H1 (cell line): ENCODE measurements around the gene CTNNBL1. TPM values are rescaled to one million over a fixed set of nuclear protein-coding genes. Genes with fewer than 3 reads are reported as not detected.
A peak's percentile ranks its signal among the peaks of the same experiment; 100 is the strongest.

Experiments used
- CTCF ChIA-PET: fragments of 300-600 bp; sonication (Branson Sonifier 250); formaldehyde crosslinking; loops from one replicate; lab custom pipeline; 2021; ENCODE audit not compliant: partially characterized antibody; lab: Charles Lee
- POLR2A ChIA-PET: fragments of 300-600 bp; sonication (Branson Sonifier 250); formaldehyde crosslinking; loops from one replicate; lab custom pipeline; 2021; ENCODE audit warnings: inconsistent platforms; ENCODE audit not compliant: partially characterized antibody; lab: Charles Lee
- DNase-seq, 2 experiments: peaks; one replicate each; pipeline versions ENCODE4 v3.0.0 to v3.0.0-alpha.2; 2010 to 2022; ENCODE audit warnings: low spot score in 2 of 2, low read depth in 1 of 2, mixed read lengths in 1 of 2
- FAIRE-seq: peaks from 2 replicates; lab custom pipeline; 2011; peaks lifted over from hg19 to GRCh38; lab: Jason Lieb, UNC
- H2AFZ ChIP-seq: 2 replicates; pipeline ENCODE4 v1.8.1; 2012; ENCODE audit warnings: low read length, inconsistent platforms
- H2AK5ac ChIP-seq: 2 replicates; pipeline ENCODE4 v1.6.1; 2013; ENCODE audit warnings: low read depth, low read length
- H2BK120ac ChIP-seq: replicated peaks from 2 replicates; pipeline ENCODE3; 2013; ENCODE audit warnings: low read depth, low read length, inconsistent platforms
- H2BK12ac ChIP-seq: 2 replicates; pipeline ENCODE4 v1.6.1; 2013; ENCODE audit warnings: low read depth, low read length
- H2BK15ac ChIP-seq: 2 replicates; pipeline ENCODE4 v1.6.1; 2013; ENCODE audit warnings: low read length
- H2BK20ac ChIP-seq: 2 replicates; pipeline ENCODE4 v1.6.1; 2013; ENCODE audit warnings: low read length
- H2BK5ac ChIP-seq: 2 replicates; pipeline ENCODE4 v1.6.1; 2013; ENCODE audit warnings: low read depth, low read length
- H3K14ac ChIP-seq: 2 replicates; pipeline ENCODE4 v1.6.1; 2013; ENCODE audit warnings: inconsistent platforms; ENCODE audit not compliant: insufficient read length
- H3K18ac ChIP-seq: 2 replicates; pipeline ENCODE4 v1.6.1; 2013; ENCODE audit warnings: low read length; ENCODE audit errors: extremely low read depth
- H3K23ac ChIP-seq: 2 replicates; pipeline ENCODE4 v1.6.1; 2013; ENCODE audit warnings: inconsistent platforms; ENCODE audit not compliant: insufficient read length
- H3K23me2 ChIP-seq: 2 replicates; pipeline ENCODE4 v1.6.1; 2013; ENCODE audit warnings: low read depth, low read length
- H3K27ac ChIP-seq: 2 replicates; pipeline ENCODE4 v1.6.1; 2011; ENCODE audit warnings: low read depth, low read length, inconsistent platforms
- H3K27me3 ChIP-seq, 4 experiments: replicated peaks in 1 of 4; 1 replicate in 1 of 4; 2 replicates in 3 of 4; pipeline versions ENCODE4 v1.6.1 to v1.8.1; 2011 to 2013; ENCODE audit warnings: low read length in 3 of 4, mild to moderate bottlenecking in 3 of 4, inconsistent platforms in 2 of 4, mixed read lengths in 2 of 4, moderate library complexity in 1 of 4; ENCODE audit not compliant: control insufficient read depth in 3 of 4, insufficient read depth in 3 of 4; ENCODE audit errors: extremely low read depth in 1 of 4
- H3K36me3 ChIP-seq, 4 experiments: 2 replicates each; pipeline versions ENCODE4 v1.6.1 to v1.8.1; 2011 to 2013; ENCODE audit warnings: mild to moderate bottlenecking in 4 of 4, low read length in 3 of 4, moderate library complexity in 2 of 4, control low read depth in 1 of 4, inconsistent platforms in 1 of 4; ENCODE audit not compliant: insufficient read depth in 4 of 4, control insufficient read depth in 2 of 4
- H3K4ac ChIP-seq: replicated peaks from 2 replicates; pipeline ENCODE3; 2013; ENCODE audit warnings: low read length, low read depth, mixed read lengths, inconsistent platforms; ENCODE audit not compliant: insufficient read length
- H3K4me1 ChIP-seq, 4 experiments: replicated peaks in 1 of 4; 1 replicate in 1 of 4; 2 replicates in 3 of 4; pipeline versions ENCODE4 v1.6.1 to v1.8.1; 2011 to 2013; ENCODE audit warnings: low read length in 3 of 4, inconsistent platforms in 2 of 4, mixed read lengths in 1 of 4; ENCODE audit not compliant: insufficient read depth in 4 of 4, control insufficient read depth in 3 of 4
- H3K4me2 ChIP-seq, 2 experiments: 2 replicates each; pipeline versions ENCODE4 v1.6.1 to v1.8.1; 2011 to 2013; ENCODE audit warnings: low read depth in 2 of 2, low read length in 2 of 2, control low read depth in 1 of 2, inconsistent platforms in 1 of 2, mild to moderate bottlenecking in 1 of 2; ENCODE audit not compliant: insufficient read depth in 1 of 2
- H3K4me3 ChIP-seq, 4 experiments: fragments of 200-600, 300-600 bp in 1 of 4; sonication (generic), shearing (Covaris generic), sonication (Bioruptor Twin) in 1 of 4; 2 replicates each; pipeline versions ENCODE4 v1.5.1 to v1.8.1; 2011 to 2016; ENCODE audit warnings: low read length in 4 of 4, low read depth in 3 of 4, control low read depth in 2 of 4, inconsistent platforms in 2 of 4, mild to moderate bottlenecking in 2 of 4, mixed read lengths in 1 of 4, moderate library complexity in 1 of 4; ENCODE audit not compliant: insufficient read depth in 2 of 4; ENCODE audit errors: extremely low read depth in 1 of 4
- H3K56ac ChIP-seq: replicated peaks from 2 replicates; pipeline ENCODE3; 2013; ENCODE audit warnings: low read depth, mild to moderate bottlenecking, mixed read lengths, low read length, inconsistent platforms; ENCODE audit not compliant: insufficient read length
- H3K79me1 ChIP-seq: 2 replicates; pipeline ENCODE4 v1.6.1; 2013; ENCODE audit warnings: low read depth, low read length, control low read depth
- H3K79me2 ChIP-seq, 2 experiments: 2 replicates each; pipeline versions ENCODE4 v1.6.1 to v1.8.1; 2012 to 2013; ENCODE audit warnings: low read length in 2 of 2, mild to moderate bottlenecking in 2 of 2, inconsistent platforms in 1 of 2; ENCODE audit not compliant: insufficient read depth in 2 of 2, control insufficient read depth in 1 of 2
- H3K9ac ChIP-seq, 4 experiments: replicated peaks in 1 of 4; 1 replicate in 1 of 4; 2 replicates in 3 of 4; pipeline versions ENCODE4 v1.6.1 to v1.8.1; 2011 to 2013; ENCODE audit warnings: low read depth in 3 of 4, low read length in 3 of 4, control low read depth in 2 of 4, mild to moderate bottlenecking in 2 of 4, moderate library complexity in 2 of 4, inconsistent platforms in 1 of 4; ENCODE audit errors: extremely low read depth in 1 of 4
- H3K9me3 ChIP-seq, 2 experiments: 2 replicates each; pipeline versions ENCODE4 v1.6.1 to v1.8.1; 2012 to 2013; ENCODE audit warnings: mild to moderate bottlenecking in 2 of 2, moderate library complexity in 2 of 2, control low read depth in 1 of 2, inconsistent platforms in 1 of 2, low read depth in 1 of 2, low read length in 1 of 2, mixed read lengths in 1 of 2; ENCODE audit not compliant: insufficient read depth in 2 of 2
- H4K20me1 ChIP-seq, 2 experiments: replicated peaks in 1 of 2; 2 replicates each; pipeline versions ENCODE3 to v1.8.1; 2011 to 2013; ENCODE audit warnings: inconsistent platforms in 2 of 2, low read length in 2 of 2, mild to moderate bottlenecking in 1 of 2; ENCODE audit not compliant: insufficient read depth in 2 of 2, control insufficient read depth in 1 of 2
- H4K5ac ChIP-seq: 2 replicates; pipeline ENCODE4 v1.6.1; 2013; ENCODE audit warnings: low read length, low read depth, mixed read lengths, inconsistent platforms; ENCODE audit not compliant: insufficient read length
- H4K8ac ChIP-seq: 2 replicates; pipeline ENCODE4 v1.8.0; 2013; ENCODE audit warnings: mild to moderate bottlenecking, moderate library complexity, low read length, inconsistent platforms; ENCODE audit not compliant: insufficient read depth; ENCODE audit errors: extremely low read depth
- H4K91ac ChIP-seq: replicated peaks from 2 replicates; pipeline ENCODE3; 2013; ENCODE audit warnings: low read length, mixed read lengths, inconsistent platforms; ENCODE audit not compliant: insufficient read length
- TBP ChIP-seq: IDR thresholded peaks from 2 replicates; pipeline ENCODE4 v1.6.1; 2011; ENCODE audit warnings: low read depth, low read length, improper control_type of control experiment
- WGBS, 2 experiments: shearing (Covaris generic) in 1 of 2; methylation state at CpG; one replicate each; pipeline versions ENCODE4 v1.1.6 to v1.1.7; 2013 to 2015; ENCODE audit warnings: low lambda C conversion rate in 2 of 2, mixed read lengths in 2 of 2, inconsistent platforms in 1 of 2, low coverage in 1 of 2, missing lambda C conversion rate in 1 of 2; ENCODE audit not compliant: insufficient replicate concordance in 2 of 2, insufficient coverage in 1 of 2, insufficient read length in 1 of 2; ENCODE audit errors: extremely low coverage in 1 of 2, missing lambda C conversion rate in 1 of 2; 5-methylcytosine and 5-hydroxymethylcytosine counted together
- polyA plus RNA-seq, 7 experiments: library from polyadenylated mRNA; depleted of rRNA in 3 of 7; stranded (reverse) in 5 of 7; unstranded in 2 of 7; fragments of >200 nt in 5 of 7; fragments of 200-250 nt in 2 of 7; gene quantifications; 1 replicate in 5 of 7; 2 replicates in 1 of 7; 4 replicates in 1 of 7; pipeline versions ENCODE4 v1.2.1 to v1.2.3, GENCODE V29; 2011 to 2013; ENCODE audit warnings: missing spikeins in 2 of 7, mixed read lengths in 2 of 7
- total RNA-seq: library from RNA; stranded (reverse); fragmentation: NEBNext Ultra II Directional; extraction: Animal tissue kit (Norgen Biotek cat#: 25700); gene quantifications from 2 replicates; pipeline ENCODE4 v1.2.1, GENCODE V29; 2021
- TF ChIP-seq, protein P1 (sequence below): IDR thresholded peaks from 2 replicates; pipeline ENCODE4 v1.6.1; 2012; ENCODE audit warnings: inconsistent platforms

Gene CTNNBL1
- total and polyA plus RNA-seq, 2 of the 8 experiments (the other 6 are each of a cell fraction or from before 2014, with no cell fraction given), result 19.6 to 81.6 TPM

- H2BK5ac ChIP-seq, result no peak overlapping the region
- no peak overlapping the region for H2BK120ac ChIP-seq
- no peak overlapping the region for H2AK5ac ChIP-seq
- POLR2A ChIA-PET, result no interaction called here
- H3K4me1 ChIP-seq, result 0 out of 7 replicates have a peak, but pooled peaks cover 0 to 5% (median 0%) of the 10 kb centered on the region in 4 experiments
- no peak overlapping the region for H2BK20ac ChIP-seq
- no peak overlapping the region for H3K14ac ChIP-seq
- H4K5ac ChIP-seq, result no peak overlapping the region
- H3K27ac ChIP-seq, result no peak overlapping the region
- no peak overlapping the region for H2AFZ ChIP-seq
- no peaks in the 10 kb centered on the region for H3K23me2 ChIP-seq
- H3K4me2 ChIP-seq, result no peak overlapping the region
- H3K79me2 ChIP-seq, result peaks cover 0 to 29% of the 10 kb centered on the region in 2 experiments; a peak in 2 of 4 replicates
- TF ChIP-seq TBP, result no peak
- TF ChIP-seq, protein P1, sequence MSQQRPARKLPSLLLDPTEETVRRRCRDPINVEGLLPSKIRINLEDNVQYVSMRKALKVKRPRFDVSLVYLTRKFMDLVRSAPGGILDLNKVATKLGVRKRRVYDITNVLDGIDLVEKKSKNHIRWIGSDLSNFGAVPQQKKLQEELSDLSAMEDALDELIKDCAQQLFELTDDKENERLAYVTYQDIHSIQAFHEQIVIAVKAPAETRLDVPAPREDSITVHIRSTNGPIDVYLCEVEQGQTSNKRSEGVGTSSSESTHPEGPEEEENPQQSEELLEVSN, result peak; percentile 49; the same call in 1 of the 2 replicates
- no peaks in the 10 kb centered on the region; the same call in 1 of the 2 replicates for H3K79me1 ChIP-seq
- DNase-seq (no peak), FAIRE-seq (no peak)
- 94% methylated on average over 9 of the region's 9 CpGs; no CpG with 5 or more reads in 1 of the 2 experiments for WGBS, 2 experiments
- H3K9me3 ChIP-seq, result no peaks in the 10 kb centered on the region
- H3K9ac ChIP-seq, result no peak overlapping the region
- H3K23ac ChIP-seq, result no peak overlapping the region
- H3K4me3 ChIP-seq, result no peak overlapping the region
- no peaks in the 10 kb centered on the region for H3K36me3 ChIP-seq
- H4K20me1 ChIP-seq, result no peaks in the 10 kb centered on the region
- no peak overlapping the region for H4K91ac ChIP-seq
- H3K18ac ChIP-seq, result no peak overlapping the region
- H4K8ac ChIP-seq, result no peak overlapping the region
- H2BK12ac ChIP-seq, result no peak overlapping the region
- H3K56ac ChIP-seq, result no peak overlapping the region
- H3K4ac ChIP-seq, result no peak overlapping the region
- no peaks in the 10 kb centered on the region for H3K27me3 ChIP-seq
- no peak overlapping the region for H2BK15ac ChIP-seq
- CTCF ChIA-PET, result interaction anchor here (1.1 to 1.7 kb wide), 2 partner anchors 43 to 130 kb away, joined by 3 read pairs; no protein-coding TSS in a partner anchor
These were observed 18.4 kb downstream of the CTNNBL1 start for GRCh38 chr20:37711994-37712964.
